Epithelial cell of proximal tubule (primary cell): Measurements from ENCODE around the gene AVL9. TPM values are rescaled to one million over a fixed set of nuclear protein-coding genes. Genes with fewer than 3 reads are reported as not detected.

Experiments
- DNase-seq: peaks from one replicate; pipeline ENCODE4 v3.0.0-alpha.2; 2011; ENCODE audit warnings: low read depth
- H3K4me3 ChIP-seq: 2 replicates; pipeline ENCODE4 v1.5.1; 2011; ENCODE audit warnings: low read depth, mild to moderate bottlenecking, low read length
- CTCF ChIP-seq: conservative IDR thresholded peaks from 2 replicates; pipeline ENCODE4 v1.5.1; 2012; ENCODE audit warnings: low read depth, mild to moderate bottlenecking, low read length
- total RNA-seq: library from RNA; depleted of rRNA; stranded (reverse); fragments of >200 nt; gene quantifications from 2 replicates; pipeline ENCODE4 v1.2.3, GENCODE V29; 2015

AVL9 gene
- total RNA-seq, 1 donor from 2014 or later, result 56.7 TPM

- no peak for DNase-seq
- no peak overlapping the region for H3K4me3 ChIP-seq
- no peak for TF ChIP-seq CTCF
These were observed 17.7 kb upstream of the AVL9 start for GRCh38 chr7:32477649-32477980.

GRCh38 chr7:32479574-32480200 lies 15.6 kb upstream of the AVL9 start:
- H3K4me3 ChIP-seq, result no peak overlapping the region
- TF ChIP-seq CTCF, result peak; percentile 98
- no peak for DNase-seq

GRCh38 chr7:32481176-32481575 lies 14.1 kb upstream of the AVL9 start:
- H3K4me3 ChIP-seq, result no peak overlapping the region
- TF ChIP-seq CTCF, result no peak
- no peak for DNase-seq

- H3K4me3 ChIP-seq, result no peak overlapping the region
- TF ChIP-seq CTCF, result no peak
- no peak for DNase-seq
These were observed 13.4 kb upstream of the AVL9 start for GRCh38 chr7:32481921-32482320.

GRCh38 chr7:32489788-32490126 lies 5.5 kb upstream of the AVL9 start:
- peak overlapping the region; percentile 88 for H3K4me3 ChIP-seq
- no peak for DNase-seq
- TF ChIP-seq CTCF, result no peak

GRCh38 chr7:32490127-32490796 lies 5.0 kb upstream of the AVL9 start, which contains the start of gene LSM5:
Gene LSM5, minus strand, starts transcription at chr7:32490380. Its CDS starts 15 bp downstream, at chr7:32490365.
- peak; percentile 82 for DNase-seq
- TF ChIP-seq CTCF, result no peak
- peak within 1 kb of the TSS; percentile 88 for H3K4me3 ChIP-seq

GRCh38 chr7:32494946-32495297 lies 367 bp upstream of the AVL9 start:
- TF ChIP-seq CTCF, result no peak
- H3K4me3 ChIP-seq, result peak overlapping the region; percentile 62
- DNase-seq, result no peak
